GM13976 (cell line): ENCODE results near the gene PNPLA7.

Experiments used
- DNase-seq: peaks from one replicate; pipeline ENCODE4 v3.0.0; 2012; ENCODE audit warnings: low spot score
- CTCF ChIP-seq: IDR thresholded peaks from 2 replicates; pipeline ENCODE4 v1.5.1; 2012; ENCODE audit warnings: borderline replicate concordance, mild to moderate bottlenecking; ENCODE audit not compliant: insufficient read depth; ENCODE audit errors: extremely low read depth, missing control alignments, control extremely low read depth
- in situ Hi-C: fragments of 300-500 bp; cut with MboI; formaldehyde crosslinking; loops from one replicate; pipeline ENCODE4 v1.12.0; 2022; ENCODE audit warnings: low sequenced_read_pairs, mixed read lengths, inconsistent platforms; ENCODE audit not compliant: unreplicated experiment

Gene PNPLA7

DNA sequence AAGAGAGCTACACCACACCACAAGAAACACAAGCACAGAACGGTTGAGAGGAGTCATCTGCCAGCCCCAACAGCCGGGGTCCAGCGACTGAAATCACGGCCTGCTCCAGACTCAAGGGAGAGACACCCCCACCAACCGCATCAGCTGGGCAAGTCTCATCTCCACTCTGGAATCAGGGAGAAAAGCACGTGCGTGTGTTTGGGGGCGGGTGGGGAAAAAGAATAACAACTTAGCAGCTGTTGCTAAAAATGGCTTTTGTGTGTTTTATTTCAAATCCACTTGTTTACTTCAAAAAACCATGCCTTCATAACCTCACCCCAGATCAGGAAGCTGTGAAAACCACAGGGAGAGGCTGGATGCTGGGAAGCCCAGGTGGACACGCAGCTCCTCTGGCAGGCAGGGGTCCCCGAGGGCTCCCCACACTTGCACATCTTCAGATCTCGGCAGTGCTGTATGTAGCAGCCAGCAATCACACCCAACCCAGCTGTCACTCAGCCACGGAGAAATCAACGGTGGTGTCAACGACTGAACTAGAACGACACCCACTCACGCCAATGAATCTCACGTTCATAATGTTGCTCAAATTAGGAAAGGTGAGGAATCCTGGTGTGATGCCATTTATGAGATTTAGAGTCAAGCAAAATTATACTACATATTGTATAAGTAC lies 19.0 kb downstream of the PNPLA7 start:
- no peak for DNase-seq
- no peak for TF ChIP-seq CTCF
- in situ Hi-C loops = loop anchor here (25.0 kb wide), 1 partner anchor 244 kb away; the partner anchor contains the start of gene TOR4A

GRCh38 chr9:137530331-137530730 lies 19.9 kb downstream of the PNPLA7 start:
- in situ Hi-C loops = loop anchor here (25.0 kb wide), 1 partner anchor 243 kb away; the partner anchor contains the start of gene TOR4A

GRCh38 chr9:137524981-137525317 lies 25.3 kb downstream of the PNPLA7 start:
- DNase-seq = no peak
- no peak for TF ChIP-seq CTCF
- in situ Hi-C loops = loop anchor here (25.0 kb wide), 1 partner anchor 238 kb away; the partner anchor contains the start of gene TOR4A

More at GRCh38 chr9:137530331-137530730, 19.9 kb downstream of the PNPLA7 start:
- TF ChIP-seq CTCF = no peak
- DNase-seq = no peak

DNA sequence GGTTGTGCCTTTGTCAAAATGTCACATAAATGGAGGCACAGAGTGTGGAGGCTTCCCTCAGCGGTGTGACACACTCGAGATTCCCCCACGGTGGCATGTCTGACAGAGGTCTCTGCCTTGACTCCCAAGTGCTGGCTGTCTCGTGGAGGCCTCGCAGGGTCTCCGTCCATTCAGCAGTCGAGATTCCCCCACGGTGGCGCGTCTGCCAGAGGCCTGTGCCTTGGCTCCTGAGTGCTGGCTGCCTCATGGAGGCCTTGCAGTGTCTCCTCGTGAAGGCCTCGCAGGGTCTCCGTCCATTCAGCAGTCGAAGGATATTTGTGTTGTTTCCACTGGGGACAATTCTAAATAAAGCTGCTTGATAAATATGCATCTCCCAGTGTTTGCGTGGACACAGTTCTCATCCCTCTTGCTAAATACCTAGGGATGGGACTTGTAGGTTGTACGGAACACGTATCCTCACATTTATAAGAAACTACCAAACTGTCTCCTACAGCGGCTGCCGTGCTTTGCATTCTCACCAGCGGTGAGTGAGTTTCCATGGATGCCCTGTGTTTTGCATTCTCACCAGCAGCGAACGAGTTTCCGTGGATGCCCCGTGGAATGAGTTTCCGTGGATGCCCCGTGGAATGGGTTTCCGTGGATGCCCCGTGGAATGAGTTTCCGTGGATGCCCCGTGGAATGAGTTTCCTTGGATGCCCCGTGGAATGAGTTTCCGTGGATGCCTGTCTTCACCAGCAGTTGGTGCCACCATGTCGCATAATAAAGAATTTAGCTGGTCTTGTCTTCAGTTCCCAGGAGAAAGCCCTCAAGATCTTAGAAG lies 25.8 kb downstream of the PNPLA7 start:
- no peak for DNase-seq
- TF ChIP-seq CTCF = no peak
- in situ Hi-C loops = no loop called here

GRCh38 chr9:137522746-137523455 lies 27.3 kb downstream of the PNPLA7 start:
- no peak for TF ChIP-seq CTCF
- no peak for DNase-seq
- in situ Hi-C loops = no loop called here

- DNase-seq = no peak
- in situ Hi-C loops = no loop called here
- TF ChIP-seq CTCF = no peak
These were observed 28.7 kb downstream of the PNPLA7 start for GRCh38 chr9:137521405-137521985.
